HEK293 (cell line): ENCODE results near the gene FNDC11.

Experiments
- CTCF ChIA-PET: fragments of 350-600 bp; formaldehyde crosslinking; extraction: SDS; loops from one replicate; lab custom pipeline; 2021; ENCODE audit warnings: antibody characterized with exemption; lab: Yijun Ruan, JAX
- POLR2A ChIA-PET: fragments of 300-600 bp; formaldehyde crosslinking; extraction: SDS; loops from one replicate; lab custom pipeline; 2020; ENCODE audit warnings: antibody characterized with exemption, inconsistent platforms; lab: Yijun Ruan, JAX
- H3K27ac ChIP-seq: fragments of 200-500 bp; sonication (Bioruptor generic); 2 replicates; pipeline ENCODE4 v1.5.1; 2014; ENCODE audit warnings: low read depth, low read length, control low read depth, inconsistent platforms; ENCODE audit errors: extremely low read depth
- H3K36me3 ChIP-seq, 2 experiments: fragments of 200-500 bp in 1 of 2; sonication (Bioruptor generic) in 1 of 2; 1 replicate in 1 of 2; 2 replicates in 1 of 2; pipeline ENCODE4 v1.5.1; 2014 to 2017; ENCODE audit warnings: inconsistent platforms in 2 of 2, low read length in 2 of 2; ENCODE audit not compliant: control insufficient read depth in 2 of 2, insufficient read depth in 1 of 2
- H3K4me1 ChIP-seq: fragments of 200-500 bp; sonication (Bioruptor generic); 2 replicates; pipeline ENCODE4 v1.5.1; 2014; ENCODE audit warnings: mild to moderate bottlenecking, low read length, inconsistent platforms; ENCODE audit not compliant: control insufficient read depth, insufficient read depth
- H3K4me3 ChIP-seq: 2 replicates; pipeline ENCODE4 v1.5.1; 2011; ENCODE audit warnings: low read depth, mild to moderate bottlenecking, control low read depth, low read length, moderate library complexity
- H3K9me3 ChIP-seq: fragments of 200-500 bp; sonication (Bioruptor generic); 2 replicates; pipeline ENCODE4 v1.5.1; 2014; ENCODE audit warnings: low read depth, low read length, inconsistent platforms; ENCODE audit not compliant: control insufficient read depth, insufficient read depth
- KLF8 ChIP-seq: fragments of 450-650 bp; formaldehyde crosslinking; IDR thresholded peaks from 2 replicates; pipeline ENCODE4 v1.5.1; 2016; ENCODE audit warnings: missing biosample characterization, missing genetic modification characterization
- SCRT2 ChIP-seq: fragments of 450-650 bp; formaldehyde crosslinking; IDR thresholded peaks from 2 replicates; pipeline ENCODE4 v1.5.1; 2016; ENCODE audit warnings: missing biosample characterization, missing genetic modification characterization
- TRIM28 ChIP-seq: IDR thresholded peaks from 2 replicates; pipeline ENCODE4 v1.6.1; 2011; ENCODE audit warnings: low read length, control low read depth, borderline replicate concordance
- ZBTB10 ChIP-seq: fragments of 450-650 bp; formaldehyde crosslinking; IDR thresholded peaks from 2 replicates; pipeline ENCODE4 v1.5.1; 2016; ENCODE audit warnings: missing biosample characterization, missing genetic modification characterization
- ZBTB26 ChIP-seq: fragments of 450-650 bp; formaldehyde crosslinking; optimal IDR thresholded peaks from 2 replicates; pipeline ENCODE3; 2016; ENCODE audit warnings: missing biosample characterization, mild to moderate bottlenecking, missing genetic modification characterization
- ZIC2 ChIP-seq: fragments of 450-650 bp; formaldehyde crosslinking; IDR thresholded peaks from 2 replicates; pipeline ENCODE4 v1.5.1; 2016; ENCODE audit warnings: missing biosample characterization, missing genetic modification characterization
- ZNF146 ChIP-seq: fragments of 450-650 bp; formaldehyde crosslinking; IDR thresholded peaks from 2 replicates; pipeline ENCODE4 v1.5.1; 2016; ENCODE audit warnings: missing biosample characterization, missing genetic modification characterization
- ZNF169 ChIP-seq: fragments of 450-650 bp; formaldehyde crosslinking; IDR thresholded peaks from 2 replicates; pipeline ENCODE4 v1.5.1; 2016; ENCODE audit warnings: missing biosample characterization, missing genetic modification characterization
- ZNF174 ChIP-seq: fragments of 450-650 bp; formaldehyde crosslinking; IDR thresholded peaks from 2 replicates; pipeline ENCODE4 v1.5.0; 2017; ENCODE audit warnings: missing biosample characterization, mild to moderate bottlenecking, missing genetic modification characterization
- ZNF26 ChIP-seq: fragments of 450-650 bp; formaldehyde crosslinking; IDR thresholded peaks from 2 replicates; pipeline ENCODE4 v1.5.1; 2016; ENCODE audit warnings: missing biosample characterization, missing genetic modification characterization
- ZNF311 ChIP-seq: fragments of 450-650 bp; formaldehyde crosslinking; IDR thresholded peaks from 2 replicates; pipeline ENCODE4 v1.5.1; 2017; ENCODE audit warnings: missing biosample characterization, missing genetic modification characterization, borderline replicate concordance
- ZNF394 ChIP-seq: fragments of 450-650 bp; formaldehyde crosslinking; IDR thresholded peaks from 2 replicates; pipeline ENCODE4 v1.5.1; 2016; ENCODE audit warnings: missing biosample characterization, missing genetic modification characterization, mild to moderate bottlenecking, moderate library complexity, borderline replicate concordance
- ZNF423 ChIP-seq: fragments of 450-650 bp; formaldehyde crosslinking; IDR thresholded peaks from 2 replicates; pipeline ENCODE4 v1.5.1; 2016; ENCODE audit warnings: missing biosample characterization, missing genetic modification characterization
- ZNF600 ChIP-seq: fragments of 450-650 bp; formaldehyde crosslinking; IDR thresholded peaks from 2 replicates; pipeline ENCODE4 v1.5.1; 2016; ENCODE audit warnings: missing biosample characterization, missing genetic modification characterization
- ZNF621 ChIP-seq: fragments of 450-650 bp; formaldehyde crosslinking; IDR thresholded peaks from 2 replicates; pipeline ENCODE4 v1.5.1; 2017; ENCODE audit warnings: missing biosample characterization, missing genetic modification characterization
- ZNF623 ChIP-seq: fragments of 450-650 bp; formaldehyde crosslinking; IDR thresholded peaks from 2 replicates; pipeline ENCODE4 v1.5.1; 2016; ENCODE audit warnings: missing biosample characterization, missing genetic modification characterization
- ZNF645 ChIP-seq: fragments of 450-650 bp; formaldehyde crosslinking; IDR thresholded peaks from 2 replicates; pipeline ENCODE4; 2016; ENCODE audit warnings: missing biosample characterization, missing genetic modification characterization
- ZNF670 ChIP-seq: fragments of 450-650 bp; formaldehyde crosslinking; IDR thresholded peaks from 2 replicates; pipeline ENCODE4 v1.5.1; 2016; ENCODE audit warnings: missing biosample characterization, missing genetic modification characterization, low read depth
- ZXDB ChIP-seq: fragments of 450-650 bp; formaldehyde crosslinking; IDR thresholded peaks from 2 replicates; pipeline ENCODE4 v1.5.1; 2016; ENCODE audit warnings: missing biosample characterization, missing genetic modification characterization

The FNDC11 gene

GRCh38 chr20:63532449-63532971 is 21.4 kb upstream of the FNDC11 start (continued):
- no peak for TF ChIP-seq ZNF645 (tag by site-specific recombination)
- TF ChIP-seq ZNF174: no peak

DNA sequence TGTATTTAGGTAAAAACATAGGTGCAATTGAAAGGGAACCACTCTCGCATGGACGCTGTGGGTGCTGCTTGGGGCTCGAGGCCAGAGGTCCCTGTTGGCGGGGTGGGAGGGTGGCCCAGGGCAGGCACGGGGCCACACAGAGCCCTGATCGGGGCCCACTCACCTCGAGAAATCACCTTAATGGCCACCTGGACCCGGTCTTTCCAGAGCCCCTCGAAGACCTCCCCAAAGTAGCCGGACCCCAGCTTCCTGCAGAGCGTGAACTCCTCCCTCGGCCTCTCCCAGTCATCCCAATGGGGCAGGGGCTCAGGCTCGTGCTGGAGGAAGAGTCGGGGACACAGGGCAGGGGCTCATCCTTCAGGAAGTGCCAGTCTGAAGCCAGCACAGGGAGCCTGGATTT is 20.6 kb upstream of the FNDC11 start:
- no peaks in the 10 kb centered on the region for H3K4me1 ChIP-seq
- POLR2A ChIA-PET: no interaction called here
- no peak overlapping the region for H3K27ac ChIP-seq
- no peak overlapping the region for H3K4me3 ChIP-seq
- TF ChIP-seq ZNF621 (no peak), ZXDB (tag by site-specific recombination) (no peak)
- H3K9me3 ChIP-seq: no peaks in the 10 kb centered on the region
- H3K36me3 ChIP-seq: no peaks in the 10 kb centered on the region
- CTCF ChIA-PET: interaction anchor here (0.6 kb wide), 1 partner anchor 241 kb away, joined by 3 read pairs; no protein-coding TSS in a partner anchor

DNA sequence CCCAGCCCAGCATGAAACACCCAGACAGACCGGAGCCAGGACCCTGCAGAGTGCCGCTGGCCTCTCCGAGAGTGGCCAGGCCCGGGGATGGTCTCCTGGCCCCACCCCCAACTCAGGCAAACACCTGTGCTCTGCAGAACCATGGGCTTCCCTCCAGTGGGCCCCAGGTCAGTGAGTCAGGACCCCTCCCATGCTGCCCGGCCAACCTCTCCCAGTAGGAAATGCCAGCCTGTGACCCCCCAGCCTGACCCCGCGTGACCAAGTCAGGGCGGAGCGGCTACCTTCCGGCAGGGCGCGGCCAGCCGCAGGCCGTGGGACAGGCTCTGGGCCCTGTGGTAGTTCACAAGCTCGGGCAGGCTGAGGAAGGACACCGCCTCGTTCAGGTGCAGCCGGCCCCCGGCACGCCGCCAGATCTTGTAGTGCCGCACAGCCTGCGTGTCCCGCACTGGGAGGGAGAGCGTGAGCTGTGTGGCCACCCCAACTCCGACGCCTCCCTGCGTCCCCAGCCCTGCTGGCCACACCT is 20.0 kb upstream of the FNDC11 start:
- Histone ChIP-seq H3K4me3 (no peak overlapping the region), H3K9me3 (no peaks in the 10 kb centered on the region), H3K36me3 (no peaks in the 10 kb centered on the region), H3K27ac (no peak overlapping the region), H3K4me1 (no peaks in the 10 kb centered on the region)
- POLR2A ChIA-PET: no interaction called here
- CTCF ChIA-PET: interaction anchor here (0.6 kb wide), 1 partner anchor 13 kb away, joined by 3 read pairs; no protein-coding TSS in a partner anchor
- TF ChIP-seq KLF8 (tag by site-specific recombination) (peak; percentile 28; the same call in 1 of the 2 replicates), ZNF623 (no peak), ZNF600 (tag by site-specific recombination) (peak; percentile 84), ZBTB26 (tag by site-specific recombination) (peak; percentile 2), ZNF394 (tag by site-specific recombination) (no peak)

DNA sequence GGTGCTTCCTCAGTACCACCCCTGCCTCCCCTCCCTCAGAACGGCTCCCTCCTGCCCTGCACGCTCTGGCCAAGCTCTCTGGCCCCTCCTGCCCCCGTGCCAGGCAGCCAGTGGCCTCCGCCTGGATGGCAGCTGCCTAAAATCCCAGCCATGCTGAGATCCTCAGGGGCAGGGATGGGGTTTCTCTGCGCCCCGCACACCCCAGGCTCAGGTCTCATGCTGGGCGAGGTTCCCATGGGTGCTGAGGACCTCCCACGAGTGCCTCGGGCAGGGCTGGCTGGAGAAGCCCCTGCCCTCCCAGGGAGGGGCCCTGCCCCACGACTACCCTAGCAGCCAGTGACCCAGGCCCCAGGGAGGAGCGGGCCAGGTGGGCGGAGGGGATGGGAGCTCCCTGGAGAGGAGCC is 19.5 kb upstream of the FNDC11 start:
- Histone ChIP-seq H3K9me3 (no peaks in the 10 kb centered on the region), H3K27ac (no peak overlapping the region), H3K4me1 (no peaks in the 10 kb centered on the region), H3K36me3 (no peaks in the 10 kb centered on the region), H3K4me3 (no peak overlapping the region)
- POLR2A ChIA-PET: interaction anchor here (1.4 kb wide), 1 partner anchor 10 kb away, joined by 3 read pairs; no protein-coding TSS in a partner anchor
- CTCF ChIA-PET: interaction anchor here (0.6 kb wide), 1 partner anchor 13 kb away, joined by 3 read pairs; no protein-coding TSS in a partner anchor
- TF ChIP-seq ZIC2 (tag by site-specific recombination) (0 out of 2 replicates have a peak, but pooled peaks have one; percentile 29), ZNF26 (tag by site-specific recombination) (no peak), ZNF169 (tag by site-specific recombination) (no peak), ZNF146 (no peak), SCRT2 (tag by site-specific recombination) (no peak), ZBTB26 (tag by site-specific recombination) (peak; percentile 0), TRIM28 (no peak), ZNF394 (tag by site-specific recombination) (no peak), ZNF670 (no peak), ZNF423 (tag by site-specific recombination) (peak; percentile 77), ZNF311 (tag by site-specific recombination) (no peak), ZNF600 (tag by site-specific recombination) (0 out of 2 replicates have a peak, but pooled peaks have one; percentile 3), ZBTB10 (0 out of 2 replicates have a peak, but pooled peaks have one; percentile 32)
